Measurements from ENCODE around the gene GFPT2. TPM values are rescaled to one million over a fixed set of nuclear protein-coding genes. Genes with fewer than 3 reads are reported as not detected.

The GFPT2 gene
- total and polyA plus RNA-seq, 9 of the 15 experiments (the other 6 are each of a cell fraction or from before 2014, with no cell fraction given): 0.07 to 0.14 (median 0.08) TPM; not detected in 6

GRCh38 chr5:180291234-180291940 lies 61.7 kb downstream of the GFPT2 start:
- no peak for FAIRE-seq
- no peaks in the 10 kb centered on the region for H3K27me3 ChIP-seq (ENCODE audit: control insufficient read depth in 2 of 2, insufficient read depth in 2 of 2, low read length in 2 of 2)
- in situ Hi-C loops (cut with MboI) (no loop called here), intact Hi-C loops (cut with micrococcal nuclease) (loop anchor here (10.0 kb wide), 1 partner anchor 87 kb away; the partner anchor contains the start of gene RASGEF1C)
- peaks cover 14% of the 10 kb centered on the region for H4K20me1 ChIP-seq (replicated peaks; ENCODE audit: control insufficient read depth, insufficient read depth, low read length)
- peak; percentile 42 for ATAC-seq
- H2AFZ ChIP-seq (ENCODE audit: low read depth, low read length): no peak overlapping the region
- POLR2A ChIA-PET: interaction anchor here (0.6 to 1.7 kb wide), 3 partner anchors 10 to 25 kb away, joined by 3 to 6 read pairs (median 5); no protein-coding TSS in a partner anchor
- H3K4me2 ChIP-seq (ENCODE audit: insufficient read depth, low read length): peak overlapping the region; percentile 74
- H3K9ac ChIP-seq (ENCODE audit: insufficient read depth in 1 of 2, low read depth in 2 of 2, low read length in 2 of 2): peak overlapping the region; percentile 69 to 97; a peak in 3 of 4 replicates
- peak; percentile 36 to 64 (median 44) for DNase-seq (ENCODE audit: extremely low read depth in 1 of 4, low spot score in 3 of 4)
- H3K79me2 ChIP-seq (ENCODE audit: control insufficient read depth, insufficient read depth, low read length): peaks cover 46% of the 10 kb centered on the region
- peak overlapping the region; percentile 93 for H3K4me3 ChIP-seq
- BruUV-seq (replicated peaks): no TSS peak
- H3K4me1 ChIP-seq (replicated peaks in 1 of 2; ENCODE audit: control insufficient read depth in 2 of 2, insufficient read depth in 2 of 2, low read length in 2 of 2): peaks cover 13 to 37% of the 10 kb centered on the region in 2 experiments; a peak in 4 of 5 replicates
- peaks cover 10% of the 10 kb centered on the region; the same call in 2 of the 3 replicates for H3K36me3 ChIP-seq (ENCODE audit: control insufficient read depth, insufficient read depth, low read length)
- CTCF ChIA-PET (ENCODE audit: low intra/inter-chr PET ratio): no interaction called here
- H3K9me1 ChIP-seq (ENCODE audit: control insufficient read depth, insufficient read depth, low read length): no peaks in the 10 kb centered on the region
- 1% methylated on average over 16 of the region's 68 CpGs for WGBS (ENCODE audit: insufficient coverage, low coverage, missing lambda C conversion rate)
- H3K9me3 ChIP-seq (replicated peaks; ENCODE audit: control insufficient read depth, insufficient read depth, low read depth, low read length): no peaks in the 10 kb centered on the region
- peak overlapping the region; percentile 51; the same call in 2 of the 3 replicates for H3K27ac ChIP-seq (ENCODE audit: extremely low read depth, low read depth, low read length)
- no peak for TF ChIP-seq ZNF12 (CRISPR knock-in tag; IDR thresholded peaks at IDR 0.05)
- TF ChIP-seq ZBTB8A (IDR thresholded peaks at IDR 0.05; ENCODE audit: partially characterized antibody): no peak
- TF ChIP-seq ASH1L (IDR thresholded peaks at IDR 0.05; ENCODE audit: borderline replicate concordance, low read depth, partially characterized antibody): no peak
- TF ChIP-seq HDAC2 (IDR thresholded peaks at IDR 0.05): no peak
- no peak for TF ChIP-seq MAZ (CRISPR knock-in tag; conservative IDR thresholded peaks at IDR 0.05 in 1 of 2, IDR thresholded peaks at IDR 0.05 in 1 of 2)
- TF ChIP-seq SMARCE1 (IDR thresholded peaks at IDR 0.05): no peak
- no peak for TF ChIP-seq ZNF584 (CRISPR knock-in tag; IDR thresholded peaks at IDR 0.05; ENCODE audit: low read depth)
- TF ChIP-seq RBBP5 (IDR thresholded peaks at IDR 0.05; ENCODE audit: borderline replicate concordance, insufficient read depth, low read length, poor library complexity, severe bottlenecking): no peak
- TF ChIP-seq STAT6 (CRISPR knock-in tag; IDR thresholded peaks at IDR 0.05): no peak
- no peak for TF ChIP-seq XRCC4 (IDR thresholded peaks at IDR 0.05; ENCODE audit: extremely low read depth, insufficient read depth, insufficient read length)
- TF ChIP-seq NFATC3 (IDR thresholded peaks at IDR 0.05): no peak
- no peak for TF ChIP-seq PATZ1 (CRISPR knock-in tag; IDR thresholded peaks at IDR 0.05; ENCODE audit: borderline replicate concordance)
- no peak for TF ChIP-seq RFX1 (IDR thresholded peaks at IDR 0.05)
- TF ChIP-seq RBM17 (IDR thresholded peaks at IDR 0.05; ENCODE audit: borderline replicate concordance, low read depth, low read length): no peak
- TF ChIP-seq ZNF232 (CRISPR knock-in tag; IDR thresholded peaks at IDR 0.05): no peak
- TF ChIP-seq HLTF (IDR thresholded peaks at IDR 0.05): no peak
- no peak for TF ChIP-seq TFAM (CRISPR knock-in tag; conservative IDR thresholded peaks at IDR 0.05)
- no peak for TF ChIP-seq NCOA1 (IDR thresholded peaks at IDR 0.05; ENCODE audit: low read depth)
- TF ChIP-seq TAF15 (IDR thresholded peaks at IDR 0.05; ENCODE audit: low read depth, low read length): no peak

Measured in K562 (cell line).